ENCODE measurements around the gene MID2. TPM values are rescaled to one million over a fixed set of nuclear protein-coding genes. Genes with fewer than 3 reads are reported as not detected.

Gene MID2
- total RNA-seq, 2 experiments from 2014 or later: not detected

- Histone ChIP-seq H3K36me3 (ENCODE audit: insufficient read depth, low read length) (no peaks in the 10 kb centered on the region), H3K9me2 (ENCODE audit: insufficient read depth, low read length) (no peaks in the 10 kb centered on the region), H3K4me2 (ENCODE audit: low read length) (no peak overlapping the region), H2AFZ (ENCODE audit: low read length) (no peak overlapping the region), H3K4me3 (ENCODE audit: low read depth, low read length, poor library complexity, severe bottlenecking) (no peak overlapping the region), H3K4me1 (ENCODE audit: insufficient read depth, low read length, poor library complexity, severe bottlenecking) (no peaks in the 10 kb centered on the region), H3K79me2 (ENCODE audit: insufficient read depth, low read depth, low read length) (no peaks in the 10 kb centered on the region), H4K20me1 (ENCODE audit: insufficient read depth, low read length) (no peaks in the 10 kb centered on the region), H3K27ac (ENCODE audit: low read depth, low read length, poor library complexity, severe bottlenecking) (no peak overlapping the region), H3K9me3 (ENCODE audit: low read length) (no peaks in the 10 kb centered on the region)
- intact Hi-C loops (cut with micrococcal nuclease; ENCODE audit: unreplicated experiment): no loop called here
- BruUV-seq (replicated peaks): no TSS peak
- no peak for DNase-seq (ENCODE audit: low spot score)
- ChIA-PET POLR2A (no interaction called here), CTCF (ENCODE audit: unreplicated experiment) (no interaction called here)
- TF ChIP-seq, protein P1, sequence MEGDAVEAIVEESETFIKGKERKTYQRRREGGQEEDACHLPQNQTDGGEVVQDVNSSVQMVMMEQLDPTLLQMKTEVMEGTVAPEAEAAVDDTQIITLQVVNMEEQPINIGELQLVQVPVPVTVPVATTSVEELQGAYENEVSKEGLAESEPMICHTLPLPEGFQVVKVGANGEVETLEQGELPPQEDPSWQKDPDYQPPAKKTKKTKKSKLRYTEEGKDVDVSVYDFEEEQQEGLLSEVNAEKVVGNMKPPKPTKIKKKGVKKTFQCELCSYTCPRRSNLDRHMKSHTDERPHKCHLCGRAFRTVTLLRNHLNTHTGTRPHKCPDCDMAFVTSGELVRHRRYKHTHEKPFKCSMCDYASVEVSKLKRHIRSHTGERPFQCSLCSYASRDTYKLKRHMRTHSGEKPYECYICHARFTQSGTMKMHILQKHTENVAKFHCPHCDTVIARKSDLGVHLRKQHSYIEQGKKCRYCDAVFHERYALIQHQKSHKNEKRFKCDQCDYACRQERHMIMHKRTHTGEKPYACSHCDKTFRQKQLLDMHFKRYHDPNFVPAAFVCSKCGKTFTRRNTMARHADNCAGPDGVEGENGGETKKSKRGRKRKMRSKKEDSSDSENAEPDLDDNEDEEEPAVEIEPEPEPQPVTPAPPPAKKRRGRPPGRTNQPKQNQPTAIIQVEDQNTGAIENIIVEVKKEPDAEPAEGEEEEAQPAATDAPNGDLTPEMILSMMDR (conservative IDR thresholded peaks at IDR 0.05; ENCODE audit: low read length): no peak
- TF ChIP-seq EZH2phosphoT487 (IDR thresholded peaks at IDR 0.05; ENCODE audit: borderline replicate concordance, low read depth, low read length): no peak
Measured at GRCh38 chrX:107826238-107827029, 768 bp downstream of the MID2 start.

GRCh38 chrX:107827030-107827831 is 1.6 kb downstream of the MID2 start:
- ChIA-PET POLR2A (no interaction called here), CTCF (ENCODE audit: unreplicated experiment) (no interaction called here)
- Histone ChIP-seq H3K4me2 (ENCODE audit: low read length) (no peak overlapping the region), H3K27ac (ENCODE audit: low read depth, low read length, poor library complexity, severe bottlenecking) (no peak overlapping the region), H4K20me1 (ENCODE audit: insufficient read depth, low read length) (no peaks in the 10 kb centered on the region), H3K4me1 (ENCODE audit: insufficient read depth, low read length, poor library complexity, severe bottlenecking) (no peaks in the 10 kb centered on the region), H3K9me3 (ENCODE audit: low read length) (no peaks in the 10 kb centered on the region), H3K79me2 (ENCODE audit: insufficient read depth, low read depth, low read length) (no peaks in the 10 kb centered on the region), H3K9me2 (ENCODE audit: insufficient read depth, low read length) (no peaks in the 10 kb centered on the region), H3K4me3 (ENCODE audit: low read depth, low read length, poor library complexity, severe bottlenecking) (no peak overlapping the region), H2AFZ (ENCODE audit: low read length) (no peak overlapping the region), H3K36me3 (ENCODE audit: insufficient read depth, low read length) (no peaks in the 10 kb centered on the region)
- intact Hi-C loops (cut with micrococcal nuclease; ENCODE audit: unreplicated experiment): no loop called here
- DNase-seq (ENCODE audit: low spot score): no peak
- TF ChIP-seq, protein P1 (conservative IDR thresholded peaks at IDR 0.05; ENCODE audit: low read length): no peak
- no TSS peak for BruUV-seq (replicated peaks)

DNA sequence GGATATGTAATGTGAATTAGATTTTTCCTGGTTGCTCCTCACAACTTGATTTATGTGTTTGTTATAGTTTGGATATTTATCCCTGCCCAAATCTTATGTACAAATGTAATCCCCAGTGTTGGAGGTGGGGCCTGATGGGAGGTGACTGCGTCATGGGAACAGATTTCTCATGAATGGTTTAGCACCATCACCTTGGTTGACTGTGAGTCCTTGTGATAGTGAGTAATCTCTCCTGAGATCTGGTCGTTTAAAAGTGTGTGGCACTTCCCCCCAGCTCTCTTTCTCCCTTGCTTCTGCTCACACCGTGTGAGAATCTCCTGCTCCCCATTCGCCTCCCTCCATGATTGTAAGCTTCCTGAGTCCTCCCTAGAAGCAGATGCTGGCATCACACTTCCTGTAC is 2.2 kb downstream of the MID2 start:
- Histone ChIP-seq H2AFZ (ENCODE audit: low read length) (no peak overlapping the region), H3K4me2 (ENCODE audit: low read length) (no peak overlapping the region), H3K36me3 (ENCODE audit: insufficient read depth, low read length) (no peaks in the 10 kb centered on the region), H3K9me3 (ENCODE audit: low read length) (no peaks in the 10 kb centered on the region), H3K9me2 (ENCODE audit: insufficient read depth, low read length) (no peaks in the 10 kb centered on the region), H3K4me1 (ENCODE audit: insufficient read depth, low read length, poor library complexity, severe bottlenecking) (no peaks in the 10 kb centered on the region), H3K27ac (ENCODE audit: low read depth, low read length, poor library complexity, severe bottlenecking) (no peak overlapping the region), H4K20me1 (ENCODE audit: insufficient read depth, low read length) (no peaks in the 10 kb centered on the region), H3K4me3 (ENCODE audit: low read depth, low read length, poor library complexity, severe bottlenecking) (no peak overlapping the region), H3K79me2 (ENCODE audit: insufficient read depth, low read depth, low read length) (no peaks in the 10 kb centered on the region)
- CTCF ChIA-PET (ENCODE audit: unreplicated experiment): no interaction called here
- BruUV-seq (replicated peaks): no TSS peak
- POLR2A ChIA-PET: no interaction called here
- DNase-seq (ENCODE audit: low spot score): no peak
- no peak for TF ChIP-seq EZH2phosphoT487 (IDR thresholded peaks at IDR 0.05; ENCODE audit: borderline replicate concordance, low read depth, low read length)
- TF ChIP-seq, protein P1 (conservative IDR thresholded peaks at IDR 0.05; ENCODE audit: low read length): no peak
- intact Hi-C loops (cut with micrococcal nuclease; ENCODE audit: unreplicated experiment): no loop called here
